HG03064 (cell line): ENCODE data around the gene ZNF221.
"Not testable (repeated sequence)": the region's sequence is repeated elsewhere in the genome, so short reads cannot be mapped to it uniquely, and the experiment has no call there.

Experiments
- ATAC-seq: cut with Tn5 transposase; IDR thresholded peaks from one replicate; pipeline ENCODE4 v1.9.1; 2021; ENCODE audit warnings: low read depth; ENCODE audit not compliant: unreplicated experiment

Gene ZNF221

DNA sequence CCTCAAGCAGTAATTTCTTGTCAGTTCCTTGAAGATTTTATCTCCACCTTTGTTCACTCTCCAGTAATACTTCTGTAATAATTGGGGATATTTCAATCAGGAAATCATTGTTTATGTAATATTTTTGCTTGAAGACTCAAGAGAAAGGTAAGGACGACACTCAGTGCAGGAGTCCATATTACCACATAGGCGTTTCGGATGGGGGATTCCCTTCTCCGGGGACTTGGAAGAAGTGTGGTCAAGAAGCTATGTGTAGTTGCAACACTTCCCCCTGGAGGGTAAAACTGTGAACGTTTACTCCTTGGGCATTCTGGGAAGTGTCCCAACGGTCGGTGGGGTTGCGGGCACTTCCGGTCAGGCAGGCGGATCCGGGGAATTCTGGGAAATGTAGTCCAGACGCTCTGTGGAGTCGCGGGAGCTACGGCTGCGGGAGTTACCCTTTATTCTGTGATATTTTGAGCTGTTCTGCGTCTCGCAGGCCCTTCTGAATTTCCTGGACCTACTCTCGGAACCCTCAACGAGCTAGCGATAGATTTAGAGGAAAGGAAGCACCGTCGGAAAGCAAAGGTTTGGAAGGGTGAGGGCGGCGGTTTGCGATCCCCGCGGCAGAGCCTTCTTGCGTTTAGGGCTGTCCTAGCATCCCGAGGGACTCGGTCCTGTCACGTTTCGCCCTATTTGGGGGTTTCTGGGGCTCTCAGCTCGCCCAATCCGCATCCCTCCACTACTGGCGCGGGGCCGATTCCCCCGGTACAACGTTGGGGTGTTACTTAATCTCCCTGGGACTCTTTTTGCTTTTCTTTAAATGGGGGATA lies at the start of gene ZNF221:
Gene ZNF221, plus strand, starts transcription at position 395 of the 812 bp plus-strand sequence. CDS start 11,499 bp downstream, outside the sequence.
- ATAC-seq: peak; percentile 82

DNA sequence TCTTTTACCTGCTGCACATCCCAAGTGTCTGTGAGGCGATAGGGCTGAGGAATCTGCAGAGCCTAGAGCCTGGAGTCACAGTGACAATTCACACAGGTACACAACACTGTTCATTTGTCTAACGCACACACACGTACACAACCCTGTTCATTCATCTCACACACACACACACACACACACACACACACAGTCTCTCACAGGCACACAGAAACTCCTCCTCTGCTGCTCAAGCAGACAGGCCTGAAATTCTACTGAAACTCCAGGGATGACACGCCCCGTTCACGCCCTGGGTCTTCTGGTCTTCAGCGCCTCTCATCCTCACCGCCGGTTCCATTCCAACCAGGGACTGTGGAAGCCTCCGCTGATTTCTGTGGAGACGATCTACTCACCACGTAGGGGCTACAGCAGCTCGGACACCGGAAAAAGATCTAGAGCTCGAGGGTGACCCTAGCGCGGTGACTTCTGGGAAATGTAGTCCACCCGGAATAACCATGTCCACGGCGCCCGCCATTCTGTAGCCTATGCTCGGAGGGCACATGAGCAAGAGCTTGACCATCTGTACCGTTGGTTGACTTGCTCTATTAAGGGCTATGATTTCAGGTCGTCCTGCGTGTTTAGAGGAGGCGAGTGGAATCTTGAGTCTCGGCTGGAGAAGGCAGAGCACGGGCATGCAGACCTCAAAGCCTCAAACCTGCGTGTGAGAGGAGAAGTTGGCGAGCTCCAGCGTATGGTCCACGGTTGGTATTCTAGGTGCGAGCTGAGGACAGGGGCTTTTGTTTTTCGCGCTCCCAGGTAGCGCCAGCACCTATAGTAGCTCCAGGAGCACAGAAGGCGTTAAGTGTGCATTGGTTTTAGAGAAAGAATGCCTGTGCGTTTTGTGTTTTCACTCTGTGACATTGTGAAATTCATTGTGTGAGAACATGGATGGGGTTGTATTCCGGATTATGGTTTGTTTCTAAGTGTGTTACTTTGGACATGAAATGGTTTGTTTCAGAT lies 49.3 kb upstream of the ZNF221 start:
- no peak for ATAC-seq

DNA sequence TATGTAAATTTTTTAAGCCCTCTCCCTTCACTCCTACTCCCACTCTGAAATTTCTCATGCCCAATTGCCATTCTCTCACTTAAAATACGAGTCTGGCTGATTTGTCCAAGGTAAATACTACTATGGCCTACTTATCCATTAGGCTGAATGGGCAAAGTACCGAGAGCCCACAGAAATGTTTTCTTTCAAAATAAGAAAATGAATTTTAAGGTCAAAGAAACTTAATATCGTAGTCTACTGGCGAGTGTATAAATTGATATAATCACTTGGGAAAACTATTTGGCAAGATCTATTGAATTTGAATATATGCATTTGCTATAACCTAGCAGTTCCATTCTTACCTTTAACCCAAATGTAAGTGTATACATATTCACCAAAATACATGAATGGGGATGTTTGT lies 48.6 kb upstream of the ZNF221 start:
- no peak for ATAC-seq

DNA sequence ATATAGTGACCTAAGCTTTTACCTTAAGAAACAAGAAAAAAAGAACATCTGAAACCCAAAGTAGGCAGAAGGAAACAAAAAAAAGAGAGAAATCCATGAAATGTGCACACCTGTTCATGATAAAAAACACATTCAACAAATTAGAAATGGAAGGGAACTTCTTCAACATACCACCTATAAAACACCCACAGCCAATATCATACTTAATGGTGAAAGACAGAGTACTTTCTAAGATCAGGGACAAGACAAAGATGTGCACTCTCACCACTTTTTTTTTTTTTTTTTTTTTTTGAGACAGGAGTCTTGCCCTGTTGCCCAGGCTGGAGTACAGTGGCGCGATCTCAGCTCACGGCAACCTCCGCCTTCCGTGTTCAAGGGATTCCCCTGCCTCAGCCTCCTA lies 45.1 kb upstream of the ZNF221 start:
- no peak for ATAC-seq

DNA sequence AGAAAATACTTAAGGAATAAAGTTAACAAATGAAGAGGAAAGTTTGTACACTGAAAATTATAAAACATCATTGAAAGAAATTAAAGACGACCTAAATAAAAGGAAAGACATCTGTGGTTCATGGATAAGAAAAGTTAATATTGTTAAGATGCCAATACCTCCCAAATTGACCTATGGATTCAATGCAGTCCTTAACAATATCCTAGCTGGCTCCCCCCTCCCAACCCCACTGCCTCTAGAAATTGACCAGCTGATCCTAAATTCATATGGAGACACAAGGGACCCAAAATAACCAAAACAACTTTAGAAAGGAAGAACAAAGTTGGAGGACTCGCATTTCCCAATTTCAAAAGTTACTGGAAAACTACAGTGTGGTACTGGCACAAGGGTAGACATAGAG lies 44.3 kb upstream of the ZNF221 start:
- ATAC-seq: no peak

DNA sequence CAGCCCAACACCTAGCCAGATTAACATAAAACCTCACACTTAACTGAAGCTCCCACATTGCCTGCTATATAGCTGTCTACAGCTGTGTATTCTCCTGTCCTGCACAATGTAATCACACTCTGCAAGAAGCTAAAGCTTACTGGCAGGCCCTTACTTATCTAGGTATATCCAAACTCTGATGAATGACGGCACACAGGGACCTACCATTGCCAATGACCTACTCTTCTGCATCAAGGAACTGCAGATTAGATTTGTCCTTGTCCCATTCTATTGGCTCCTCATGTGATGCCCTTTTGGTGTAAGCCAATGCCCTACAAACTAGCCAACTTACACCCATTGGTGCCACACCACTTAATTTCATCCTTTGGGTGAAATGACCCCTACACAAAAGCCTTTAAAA lies 42.4 kb upstream of the ZNF221 start:
- no peak for ATAC-seq

DNA sequence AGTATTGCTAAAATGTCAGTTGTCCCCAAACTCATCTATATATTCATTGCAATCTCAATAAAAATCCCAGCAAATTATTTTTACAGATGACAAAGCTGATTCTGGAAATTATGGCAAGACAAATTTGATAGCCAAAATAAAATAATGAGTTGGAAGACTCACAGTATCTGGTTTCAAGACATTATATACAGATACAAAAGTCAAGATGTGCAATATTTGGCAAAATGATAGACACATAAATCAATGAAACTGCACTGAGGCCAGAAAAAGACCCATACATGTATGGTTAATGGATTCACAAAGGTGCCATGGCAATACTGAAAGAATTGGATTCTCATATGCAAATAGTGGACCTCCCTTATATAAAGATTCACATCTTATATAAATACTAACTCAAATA lies 40.1 kb upstream of the ZNF221 start:
- no peak for ATAC-seq

DNA sequence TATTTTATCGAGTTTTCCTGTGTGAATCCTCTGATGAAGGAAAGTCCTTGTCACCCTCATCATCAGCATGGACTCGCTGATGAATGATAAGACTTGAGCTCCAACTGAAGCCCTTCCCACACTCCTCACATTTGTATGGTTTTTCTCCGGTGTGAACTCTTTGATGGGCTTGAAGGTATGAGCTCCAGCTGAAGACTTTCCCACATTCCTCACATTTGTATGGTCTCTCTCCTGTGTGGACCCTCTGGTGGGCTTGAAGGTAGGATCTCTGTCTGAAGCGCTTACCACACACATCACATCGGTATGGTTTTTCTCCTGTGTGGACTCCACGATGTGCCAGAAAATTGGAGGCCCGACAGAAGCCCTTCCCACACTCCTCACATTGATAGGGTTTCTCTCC lies 37.6 kb upstream of the ZNF221 start:
- no peak for ATAC-seq

DNA sequence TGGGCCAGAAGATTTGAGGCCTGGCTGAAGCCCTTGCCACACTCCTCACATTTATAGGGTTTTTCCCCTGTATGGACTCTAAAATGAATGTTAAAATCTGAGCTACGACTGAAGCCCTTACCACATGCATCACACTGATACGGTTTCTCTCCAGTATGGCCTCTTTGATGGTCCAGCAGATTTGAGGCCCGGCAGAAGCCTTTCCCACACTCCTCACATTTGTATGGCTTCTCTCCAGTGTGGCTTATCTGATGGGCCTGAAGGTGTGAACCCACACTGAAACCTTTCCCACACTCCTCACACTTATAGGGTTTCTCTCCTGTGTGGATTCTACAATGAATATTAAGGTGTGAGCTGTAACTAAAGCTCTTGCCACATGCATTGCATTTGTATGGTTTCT lies 37.0 kb upstream of the ZNF221 start:
- ATAC-seq: no peak

DNA sequence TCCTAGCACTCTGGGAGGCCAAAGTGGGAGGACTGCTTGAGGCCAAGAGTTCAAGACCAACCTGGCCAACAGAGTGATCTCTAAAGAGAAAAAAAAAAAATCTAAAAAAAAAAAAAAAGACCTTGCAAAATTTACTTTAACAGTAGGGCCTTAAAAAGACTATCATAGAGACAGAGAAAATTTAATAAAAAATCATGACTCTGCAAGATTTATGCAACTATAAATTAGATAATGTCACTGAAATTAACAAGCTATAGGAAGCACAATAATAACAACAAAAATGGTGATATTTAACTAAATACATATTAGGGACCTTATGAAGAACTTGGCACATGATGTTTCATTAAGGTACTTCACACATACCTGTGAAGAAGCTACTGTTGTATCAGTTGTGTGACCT lies 27.2 kb upstream of the ZNF221 start:
- ATAC-seq: no peak

DNA sequence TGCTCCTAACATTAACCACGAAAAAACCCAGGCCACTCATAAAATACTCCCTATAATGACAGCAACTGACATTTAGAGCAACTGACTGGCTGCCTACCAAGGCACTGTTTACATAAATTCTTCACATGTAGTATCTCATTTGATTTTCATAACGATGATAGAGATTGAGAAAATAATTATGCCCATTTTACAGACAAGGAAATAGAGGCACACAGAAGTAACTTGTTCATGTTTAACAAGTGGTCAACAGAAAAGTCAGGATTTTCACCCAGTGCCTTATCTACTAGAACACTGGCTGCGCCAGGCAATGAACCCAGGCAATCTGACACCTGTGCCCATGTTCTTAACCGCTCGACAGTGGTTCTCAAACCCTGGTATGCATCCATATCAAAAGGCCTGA lies 22.2 kb upstream of the ZNF221 start:
- ATAC-seq: no peak

DNA sequence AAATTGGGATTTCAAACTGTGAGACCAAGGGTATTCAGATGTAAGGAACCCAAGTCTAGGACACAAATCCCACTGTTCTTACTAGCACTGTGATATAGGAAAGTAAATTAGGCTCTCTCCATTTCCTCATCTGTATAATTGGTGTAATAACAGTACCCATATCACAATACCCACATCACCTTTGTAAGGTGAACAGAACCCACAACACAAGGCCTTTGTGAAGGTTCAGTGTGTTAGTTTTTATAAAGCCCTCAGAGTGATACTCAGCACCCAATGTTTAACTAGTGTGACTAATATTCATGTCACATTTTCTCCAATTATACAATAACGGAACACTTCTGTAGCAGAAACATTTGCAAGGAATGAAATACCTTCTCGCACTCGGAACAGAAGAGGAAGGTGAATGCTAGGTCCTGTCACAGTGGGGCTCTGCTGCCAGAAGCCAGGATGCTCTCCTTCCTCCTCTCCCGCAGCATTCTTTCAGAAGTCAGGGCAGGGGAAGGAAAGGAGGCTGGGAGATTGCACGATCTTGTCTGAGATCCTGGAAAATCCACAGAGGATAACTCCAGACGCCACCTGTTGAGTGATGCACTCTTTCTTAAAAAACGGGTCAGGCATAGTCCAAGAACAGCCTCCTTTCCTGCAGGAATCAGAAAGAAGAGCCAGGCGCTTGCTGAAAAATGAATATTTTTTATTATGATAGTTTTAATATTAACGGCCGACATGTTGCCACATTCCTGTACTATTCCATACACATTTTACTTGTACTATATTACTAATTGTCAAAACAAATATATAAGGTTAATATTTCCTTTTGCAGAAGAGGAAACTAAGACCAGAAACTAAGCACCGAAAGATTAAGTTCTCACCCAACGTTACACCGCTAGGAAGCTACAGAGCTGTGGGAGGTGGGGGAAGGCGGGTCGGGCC lies 16.7 kb upstream of the ZNF221 start:
- no peak for ATAC-seq

DNA sequence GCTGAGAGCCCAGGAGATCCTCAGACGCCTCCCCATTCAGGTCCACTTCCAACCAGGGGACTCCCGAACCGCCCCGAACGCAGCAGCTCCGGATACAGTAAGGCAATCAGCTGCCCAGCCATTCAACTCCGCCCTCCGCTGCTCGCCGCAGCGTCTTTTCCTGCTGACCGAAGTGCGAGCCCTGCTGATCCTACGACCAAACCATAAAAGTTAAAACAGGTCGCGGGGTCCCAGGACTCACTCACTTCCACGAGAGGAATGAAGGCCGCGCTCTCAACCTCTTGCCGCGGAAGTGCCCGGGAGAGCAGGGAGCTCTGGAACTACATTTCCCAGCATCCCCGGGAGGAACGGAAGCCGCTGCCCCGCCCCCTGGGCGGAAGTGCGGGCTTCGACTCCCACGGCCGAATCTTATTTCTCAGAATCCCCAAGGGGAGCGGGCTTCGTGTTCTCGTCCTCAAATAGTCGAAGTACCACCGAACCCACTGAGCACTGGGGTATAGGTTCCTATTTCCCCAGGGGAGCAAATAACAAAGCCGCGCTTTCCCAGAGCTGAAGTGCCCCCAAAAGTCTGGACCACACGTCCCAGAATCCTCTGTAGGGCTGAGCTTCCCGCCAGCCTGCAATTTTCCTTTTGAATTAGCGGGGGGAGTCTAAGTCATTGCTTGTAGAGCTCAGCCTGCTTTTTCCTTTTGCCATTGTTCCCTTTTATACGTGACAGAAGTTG lies 15.9 kb upstream of the ZNF221 start, which contains the start of gene ZNF45:
Gene ZNF45, minus strand, starts transcription at position 298 of the 724 bp plus-strand sequence. CDS start 13,097 bp downstream, outside the sequence.
- peak; percentile 91 for ATAC-seq

DNA sequence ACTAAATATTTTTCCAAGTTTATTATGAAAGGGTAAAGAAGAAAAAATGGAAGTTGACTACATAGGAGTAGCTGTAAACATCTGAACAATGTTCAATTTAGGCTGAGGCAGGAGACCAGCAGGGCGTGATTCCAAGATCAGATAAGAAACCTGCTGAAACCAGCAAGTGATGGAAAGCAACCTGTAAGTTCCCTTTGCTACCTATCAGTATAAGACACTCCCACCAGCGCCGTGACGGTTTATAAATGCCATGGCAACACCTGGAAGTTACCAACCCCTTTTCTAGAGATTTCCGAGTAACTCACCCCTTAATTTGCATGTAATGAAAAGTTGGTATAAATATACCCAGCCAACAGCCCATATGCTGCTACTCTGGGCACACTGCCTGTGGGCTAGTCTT lies 14.8 kb upstream of the ZNF221 start:
- no peak for ATAC-seq

DNA sequence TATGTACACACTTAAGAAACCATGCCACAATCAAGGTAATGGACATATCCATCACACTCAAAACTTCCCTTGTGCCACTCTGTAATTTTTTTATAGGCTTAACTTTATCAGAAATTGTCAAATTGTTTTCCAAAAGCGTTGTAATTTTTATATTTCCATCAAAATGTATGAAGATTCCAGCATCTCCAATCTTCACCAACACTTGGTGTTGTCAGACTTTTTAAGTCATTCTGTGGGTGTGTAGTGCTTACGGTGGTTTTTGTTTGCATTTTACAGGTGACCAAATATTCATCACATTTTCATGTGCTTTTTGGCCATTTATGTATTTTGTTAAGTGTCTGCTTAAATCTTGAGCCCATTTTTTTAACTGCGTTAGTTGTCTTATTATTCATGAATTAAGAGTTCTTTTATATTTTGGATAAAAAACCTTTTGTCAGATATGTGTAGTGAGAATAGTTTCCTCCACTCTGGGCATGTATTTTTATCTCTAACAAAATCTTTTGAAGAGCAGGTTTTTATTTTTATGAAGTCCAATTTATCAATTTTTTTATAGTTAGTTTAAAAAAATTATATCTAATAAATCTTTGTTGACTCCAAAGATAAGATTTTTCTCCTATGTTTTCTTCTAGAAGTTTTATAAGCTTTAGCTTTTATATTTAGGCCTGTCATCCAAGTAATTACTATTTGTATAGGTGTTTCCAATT lies 11.3 kb upstream of the ZNF221 start:
- ATAC-seq: no peak

DNA sequence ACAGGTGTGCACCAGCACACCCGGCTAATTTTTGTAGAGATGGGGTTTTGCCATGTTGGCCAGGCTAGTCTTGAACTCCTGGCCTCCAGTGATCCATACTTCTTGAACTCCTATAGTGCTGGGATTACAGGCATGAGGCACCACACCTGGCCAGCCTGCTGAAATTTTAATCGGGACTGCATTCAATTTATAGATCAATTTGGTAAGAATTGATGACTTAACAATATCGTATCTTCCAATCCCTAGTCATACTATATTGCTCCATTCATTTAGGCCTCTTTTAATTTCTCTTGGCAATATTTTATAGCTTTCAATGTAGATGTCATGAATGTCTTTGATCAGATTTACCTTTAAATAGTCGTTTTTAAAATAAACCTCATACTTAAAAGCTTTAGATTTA lies 10.3 kb upstream of the ZNF221 start:
- ATAC-seq: no peak

DNA sequence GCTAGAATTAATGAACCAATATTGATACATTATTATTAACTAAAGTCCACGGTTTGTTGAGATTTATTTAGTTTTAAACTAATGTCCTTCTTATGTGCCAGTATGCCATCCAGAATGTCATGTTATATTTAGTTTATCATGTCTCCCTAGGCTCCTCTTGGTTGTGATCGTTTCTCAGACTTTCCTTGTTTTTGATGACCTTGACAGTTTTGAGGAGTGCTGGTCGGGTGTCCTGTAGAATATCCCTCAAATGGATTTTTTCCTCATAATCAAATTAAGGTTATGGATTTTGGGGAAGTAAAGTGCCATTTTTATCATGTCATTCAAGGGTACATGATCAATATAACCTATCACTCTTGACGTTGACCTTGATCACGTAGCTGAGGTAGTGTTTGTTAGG lies 9.8 kb upstream of the ZNF221 start:
- ATAC-seq: no peak

DNA sequence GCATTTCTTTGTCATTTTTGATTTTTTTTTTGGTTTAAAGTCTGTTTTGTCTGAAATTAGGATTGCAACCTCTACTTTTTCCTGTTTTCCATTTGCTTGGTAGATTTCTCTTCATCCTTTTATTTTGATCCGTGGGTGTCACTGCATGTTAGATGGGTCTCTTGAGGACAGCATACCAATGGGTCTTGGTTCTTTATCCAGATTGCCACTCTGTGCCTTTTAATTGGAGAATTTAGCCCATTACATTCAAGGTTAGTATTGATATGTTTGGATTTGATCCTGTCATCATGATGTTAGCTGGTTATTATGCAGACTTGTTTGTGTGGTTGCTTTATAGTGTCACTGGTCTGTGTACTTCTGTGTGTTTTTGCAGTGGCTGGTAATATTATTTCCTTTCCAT lies 3.6 kb upstream of the ZNF221 start:
- ATAC-seq: not testable (repeated sequence)

DNA sequence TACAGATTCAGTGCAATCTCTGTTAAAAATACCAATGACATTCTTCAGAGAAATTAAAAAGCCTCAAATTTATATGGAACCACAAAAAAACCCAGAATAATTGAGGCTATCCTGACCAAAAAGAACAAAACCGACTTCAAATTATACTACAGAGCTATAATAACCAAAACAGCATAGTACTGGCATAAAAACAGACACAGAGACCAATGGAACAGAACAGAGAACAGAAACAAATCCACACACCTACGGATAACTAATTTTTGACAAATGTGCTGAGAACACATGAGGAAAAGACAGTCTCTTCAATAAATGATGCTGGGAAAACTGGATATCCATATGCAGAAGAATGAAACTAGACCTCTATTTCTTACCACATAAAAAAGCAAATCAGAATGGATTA lies 1.2 kb upstream of the ZNF221 start:
- ATAC-seq: not testable (repeated sequence)
